Natural killer cell (primary cell): Measurements from ENCODE around the gene C12orf76. TPM values are rescaled to one million over a fixed set of nuclear protein-coding genes. Genes with fewer than 3 reads are reported as not detected.

Source experiments
- ATAC-seq, 3 donors: fragments of 150-1000 bp in 2 of 3; fragments of 200-7000 bp in 1 of 3; cut with Tn5 transposase; 1 replicate in 1 of 3; 2 replicates in 2 of 3; pipeline ENCODE4 v1.10.0; 2021; ENCODE audit warnings: mild to moderate bottlenecking in 2 of 3, moderate library complexity in 2 of 3
- DNase-seq, 2 donors: peaks; one replicate each; pipeline versions ENCODE4 v3.0.0 to v3.0.0-alpha.2; 2013 to 2021; ENCODE audit warnings: mixed read lengths in 1 of 2
- H3K27ac ChIP-seq: one replicate; pipeline ENCODE4 v1.5.1; 2013; ENCODE audit warnings: mild to moderate bottlenecking, low read length
- H3K27me3 ChIP-seq: one replicate; pipeline ENCODE4 v1.6.1; 2013; ENCODE audit warnings: low read length; ENCODE audit not compliant: control insufficient read depth, insufficient read depth
- H3K36me3 ChIP-seq: one replicate; pipeline ENCODE4 v1.6.1; 2013; ENCODE audit warnings: low read length; ENCODE audit not compliant: control insufficient read depth, insufficient read depth
- H3K4me1 ChIP-seq: one replicate; pipeline ENCODE4 v1.6.1; 2013; ENCODE audit warnings: low read length; ENCODE audit not compliant: control insufficient read depth, insufficient read depth
- H3K4me3 ChIP-seq: one replicate; pipeline ENCODE4 v1.5.1; 2013; ENCODE audit warnings: low read length
- H3K9me3 ChIP-seq: one replicate; pipeline ENCODE4 v1.6.1; 2013; ENCODE audit warnings: low read length; ENCODE audit not compliant: control insufficient read depth, insufficient read depth
- H3K27ac Mint-ChIP-seq, 2 donors: one replicate each; pipeline ENCODE4 v1.8.0; 2022; ENCODE audit warnings: mild to moderate bottlenecking in 2 of 2, mixed read lengths in 2 of 2, moderate library complexity in 1 of 2
- H3K27me3 Mint-ChIP-seq, 2 donors: one replicate each; pipeline ENCODE4 v1.8.0; 2022; ENCODE audit warnings: low read depth in 2 of 2, mixed read lengths in 2 of 2
- H3K36me3 Mint-ChIP-seq: one replicate; pipeline ENCODE4 v1.8.0; 2022; ENCODE audit warnings: mixed read lengths
- H3K4me1 Mint-ChIP-seq, 2 donors: one replicate each; pipeline ENCODE4 v1.8.0; 2022; ENCODE audit warnings: mixed read lengths in 2 of 2
- H3K4me3 Mint-ChIP-seq: one replicate; pipeline ENCODE4 v1.8.0; 2022; ENCODE audit warnings: mild to moderate bottlenecking, moderate library complexity, mixed read lengths
- H3K9me3 Mint-ChIP-seq, 2 donors: one replicate each; pipeline ENCODE4 v1.8.0; 2022; ENCODE audit warnings: mixed read lengths in 2 of 2
- CTCF ChIP-seq: fragments of 200-600 bp; IDR thresholded peaks from one replicate; pipeline ENCODE4 v1.8.0; 2022; ENCODE audit warnings: antibody characterized with exemption
- WGBS: methylation state at CpG from one replicate; pipeline ENCODE4 v1.1.7; 2013; ENCODE audit warnings: missing lambda C conversion rate; ENCODE audit not compliant: insufficient coverage; 5-methylcytosine and 5-hydroxymethylcytosine counted together
- intact Hi-C: fragments of 100-400 bp; cut with micrococcal nuclease; formaldehyde crosslinking; loops from one replicate; pipeline ENCODE4 v1.14.2; 2022
- total RNA-seq, 4 donors: library from RNA; stranded (reverse); fragments of 120-200 nt in 1 of 4; gene quantifications; one replicate each; pipeline versions ENCODE4 v1.2.3 to v1.2.4, GENCODE V29; 2013 to 2022

C12orf76 gene
- total RNA-seq, 3 donors from 2014 or later (not counting 1 experiment from before 2014, with no cell fraction given) = 9.9 to 12.1 (median 10.9) TPM

- WGBS = 99% methylated on average over 4 of the region's 4 CpGs
- TF ChIP-seq CTCF = no peak
- H3K27ac Mint-ChIP-seq = no peak overlapping the region
- ATAC-seq (no peak), DNase-seq (no peak)
- intact Hi-C loops = no loop called here
- H3K4me3 Mint-ChIP-seq = no peak overlapping the region
- Histone ChIP-seq H3K36me3 (peaks cover 80% of the 10 kb centered on the region), H3K4me1 (no peaks in the 10 kb centered on the region), H3K27me3 (no peaks in the 10 kb centered on the region), H3K9me3 (no peaks in the 10 kb centered on the region), H3K27ac (no peak overlapping the region), H3K4me3 (no peak overlapping the region)
- no peaks in the 10 kb centered on the region for H3K9me3 Mint-ChIP-seq
- H3K27me3 Mint-ChIP-seq = no peaks in the 10 kb centered on the region
- H3K4me1 Mint-ChIP-seq = no peaks in the 10 kb centered on the region
- peaks cover 8% of the 10 kb centered on the region for H3K36me3 Mint-ChIP-seq
Observed at GRCh38 chr12:110020956-110021355, 27.4 kb downstream of the C12orf76 start.

GRCh38 chr12:110015132-110015531 lies 33.2 kb downstream of the C12orf76 start:
- Mint-ChIP-seq H3K4me3 (no peak overlapping the region), H3K36me3 (peaks cover 8% of the 10 kb centered on the region), H3K27ac (peak overlapping the region; percentile 70 to 83), H3K4me1 (peaks cover 23 to 28% of the 10 kb centered on the region in 2 donors), H3K27me3 (no peaks in the 10 kb centered on the region), H3K9me3 (no peaks in the 10 kb centered on the region)
- Histone ChIP-seq H3K27ac (peak overlapping the region; percentile 12), H3K27me3 (no peaks in the 10 kb centered on the region), H3K4me1 (peaks cover 23% of the 10 kb centered on the region), H3K4me3 (no peak overlapping the region), H3K36me3 (peaks cover 39% of the 10 kb centered on the region), H3K9me3 (no peaks in the 10 kb centered on the region)
- WGBS = 0% methylated on average over 2 of the region's 2 CpGs
- intact Hi-C loops = loop anchor here (2.0 kb wide), 1 partner anchor 210 kb away; no protein-coding TSS in a partner anchor
- ATAC-seq = peak in 2 of 3 donors; percentile 53 to 58
- peak; percentile 22 for TF ChIP-seq CTCF
- peak in 1 of 2 donors; percentile 65 for DNase-seq

- Histone ChIP-seq H3K4me1 (peaks cover 23% of the 10 kb centered on the region), H3K27me3 (no peaks in the 10 kb centered on the region), H3K9me3 (no peaks in the 10 kb centered on the region), H3K4me3 (no peak overlapping the region), H3K27ac (peak overlapping the region; percentile 52), H3K36me3 (peaks cover 16% of the 10 kb centered on the region)
- Mint-ChIP-seq H3K4me1 (peaks cover 29 to 32% of the 10 kb centered on the region in 2 donors), H3K4me3 (no peak overlapping the region), H3K9me3 (no peaks in the 10 kb centered on the region), H3K27ac (peak overlapping the region; percentile 15 to 58), H3K36me3 (no peaks in the 10 kb centered on the region), H3K27me3 (no peaks in the 10 kb centered on the region)
- DNase-seq (no peak), ATAC-seq (no peak)
- WGBS = 90% methylated on average over 4 of the region's 4 CpGs
- TF ChIP-seq CTCF = no peak
- intact Hi-C loops = no loop called here
Observed at GRCh38 chr12:110012659-110013058, 35.7 kb downstream of the C12orf76 start.

GRCh38 chr12:110012137-110012536 lies 36.2 kb downstream of the C12orf76 start:
- ATAC-seq = peak in 1 of 3 donors; percentile 44
- TF ChIP-seq CTCF = no peak
- Mint-ChIP-seq H3K27ac (peak overlapping the region; percentile 15 to 58), H3K4me3 (no peak overlapping the region), H3K4me1 (peaks cover 29 to 32% of the 10 kb centered on the region in 2 donors), H3K9me3 (no peaks in the 10 kb centered on the region), H3K36me3 (no peaks in the 10 kb centered on the region), H3K27me3 (no peaks in the 10 kb centered on the region)
- intact Hi-C loops = no loop called here
- Histone ChIP-seq H3K27ac (peak overlapping the region; percentile 75), H3K4me1 (peaks cover 23% of the 10 kb centered on the region), H3K4me3 (no peak overlapping the region), H3K27me3 (no peaks in the 10 kb centered on the region), H3K36me3 (peaks cover 13% of the 10 kb centered on the region), H3K9me3 (no peaks in the 10 kb centered on the region)
- DNase-seq = peak in 1 of 2 donors; percentile 48
- 69% methylated on average over 6 of the region's 6 CpGs for WGBS
